Activated CD4-positive, CD25-positive, alpha-beta regulatory T cell treated with anti-CD3 and anti-CD28 coated beads, Interleukin-2, amount 50 U/mL, for 24 hours (primary cell): Measurements from ENCODE around the gene PIAS3.
A peak's percentile ranks its signal among the peaks of the same experiment; 100 is the strongest.
"Not testable (repeated sequence)": the region's sequence is repeated elsewhere in the genome, so short reads cannot be mapped to it uniquely, and the experiment has no call there.

Experiments used
- ATAC-seq, 2 donors: fragments of 150-1000 bp; cut with Tn5 transposase; one replicate each; pipeline ENCODE4 v1.10.0; 2021; ENCODE audit warnings: mild to moderate bottlenecking in 1 of 2, moderate library complexity in 1 of 2

PIAS3 gene

GRCh38 chr1:145871994-145872924 is 13.4 kb upstream of the PIAS3 start:
- peak; percentile 60 to 73 for ATAC-seq

GRCh38 chr1:145868232-145868631 is 9.4 kb upstream of the PIAS3 start:
- no peak for ATAC-seq

GRCh38 chr1:145863282-145864018 is 4.6 kb upstream of the PIAS3 start:
- no peak for ATAC-seq

- peak; percentile 72 to 74 for ATAC-seq
Measured at GRCh38 chr1:145859491-145860023, 676 bp upstream of the PIAS3 start.

GRCh38 chr1:145858238-145858900 is 512 bp downstream of the PIAS3 start:
- peak; percentile 41 to 44 for ATAC-seq

GRCh38 chr1:145857170-145857569 is 1.7 kb downstream of the PIAS3 start:
- ATAC-seq = no peak

GRCh38 chr1:145855426-145855948 is 3.4 kb downstream of the PIAS3 start:
- no peak for ATAC-seq

GRCh38 chr1:145849356-145850160 is 9.3 kb downstream of the PIAS3 start:
- no peak for ATAC-seq

GRCh38 chr1:145847827-145848226 is 11.1 kb downstream of the PIAS3 start:
- ATAC-seq = no peak

- ATAC-seq = peak; percentile 27 to 36
Measured at GRCh38 chr1:145846201-145846612, 12.7 kb downstream of the PIAS3 start.

GRCh38 chr1:145845514-145846161 is 13.2 kb downstream of the PIAS3 start, which contains the start of gene NUDT17:
Gene NUDT17, plus strand, starts transcription at chr1:145845630. Its CDS starts 11 bp downstream, at chr1:145845641.
- peak; percentile 77 to 82 for ATAC-seq

GRCh38 chr1:145845144-145845513 is 13.8 kb downstream of the PIAS3 start:
- peak; percentile 61 to 64 for ATAC-seq

- ATAC-seq = no peak
Measured at GRCh38 chr1:145843031-145843430, 15.8 kb downstream of the PIAS3 start.

GRCh38 chr1:145837656-145838055 is 21.2 kb downstream of the PIAS3 start:
- ATAC-seq = no peak

- not testable (repeated sequence) for ATAC-seq
Measured at GRCh38 chr1:145830810-145831209, 28.1 kb downstream of the PIAS3 start.

GRCh38 chr1:145828367-145829026 is 30.4 kb downstream of the PIAS3 start:
- ATAC-seq = peak; percentile 77

- ATAC-seq = peak in 1 of 2 donors; percentile 8
Measured at GRCh38 chr1:145827966-145828365, 30.9 kb downstream of the PIAS3 start.

- ATAC-seq = no peak
Measured at GRCh38 chr1:145826030-145826429, 32.9 kb downstream of the PIAS3 start.

- ATAC-seq = no peak
Measured at GRCh38 chr1:145824499-145824842, 34.4 kb downstream of the PIAS3 start.
